Measurements from ENCODE around the gene METTL24. TPM values are rescaled to one million over a fixed set of nuclear protein-coding genes. Genes with fewer than 3 reads are reported as not detected.
"Not testable (repeated sequence)": the region's sequence is repeated elsewhere in the genome, so short reads cannot be mapped to it uniquely, and the experiment has no call there.

The METTL24 gene
- total and polyA plus RNA-seq, 2 experiments from 2014 or later = 4.3 to 7.7 TPM

GRCh38 chr6:110250058-110250457 is 108.1 kb downstream of the METTL24 start:
- DNase-seq (ENCODE audit: low read depth in 1 of 2, low spot score in 1 of 2) = no peak
- Histone ChIP-seq H3K27ac (no peak overlapping the region), H3K9me3 (ENCODE audit: low read depth) (no peaks in the 10 kb centered on the region), H3K4me3 (no peak overlapping the region), H3K27me3 (no peaks in the 10 kb centered on the region), H3K4me1 (ENCODE audit: low read depth) (no peaks in the 10 kb centered on the region), H3K36me3 (no peaks in the 10 kb centered on the region)
- TF ChIP-seq, protein P1, sequence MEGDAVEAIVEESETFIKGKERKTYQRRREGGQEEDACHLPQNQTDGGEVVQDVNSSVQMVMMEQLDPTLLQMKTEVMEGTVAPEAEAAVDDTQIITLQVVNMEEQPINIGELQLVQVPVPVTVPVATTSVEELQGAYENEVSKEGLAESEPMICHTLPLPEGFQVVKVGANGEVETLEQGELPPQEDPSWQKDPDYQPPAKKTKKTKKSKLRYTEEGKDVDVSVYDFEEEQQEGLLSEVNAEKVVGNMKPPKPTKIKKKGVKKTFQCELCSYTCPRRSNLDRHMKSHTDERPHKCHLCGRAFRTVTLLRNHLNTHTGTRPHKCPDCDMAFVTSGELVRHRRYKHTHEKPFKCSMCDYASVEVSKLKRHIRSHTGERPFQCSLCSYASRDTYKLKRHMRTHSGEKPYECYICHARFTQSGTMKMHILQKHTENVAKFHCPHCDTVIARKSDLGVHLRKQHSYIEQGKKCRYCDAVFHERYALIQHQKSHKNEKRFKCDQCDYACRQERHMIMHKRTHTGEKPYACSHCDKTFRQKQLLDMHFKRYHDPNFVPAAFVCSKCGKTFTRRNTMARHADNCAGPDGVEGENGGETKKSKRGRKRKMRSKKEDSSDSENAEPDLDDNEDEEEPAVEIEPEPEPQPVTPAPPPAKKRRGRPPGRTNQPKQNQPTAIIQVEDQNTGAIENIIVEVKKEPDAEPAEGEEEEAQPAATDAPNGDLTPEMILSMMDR (IDR thresholded peaks at IDR 0.05; ENCODE audit: low read depth, low read length) = no peak

DNA sequence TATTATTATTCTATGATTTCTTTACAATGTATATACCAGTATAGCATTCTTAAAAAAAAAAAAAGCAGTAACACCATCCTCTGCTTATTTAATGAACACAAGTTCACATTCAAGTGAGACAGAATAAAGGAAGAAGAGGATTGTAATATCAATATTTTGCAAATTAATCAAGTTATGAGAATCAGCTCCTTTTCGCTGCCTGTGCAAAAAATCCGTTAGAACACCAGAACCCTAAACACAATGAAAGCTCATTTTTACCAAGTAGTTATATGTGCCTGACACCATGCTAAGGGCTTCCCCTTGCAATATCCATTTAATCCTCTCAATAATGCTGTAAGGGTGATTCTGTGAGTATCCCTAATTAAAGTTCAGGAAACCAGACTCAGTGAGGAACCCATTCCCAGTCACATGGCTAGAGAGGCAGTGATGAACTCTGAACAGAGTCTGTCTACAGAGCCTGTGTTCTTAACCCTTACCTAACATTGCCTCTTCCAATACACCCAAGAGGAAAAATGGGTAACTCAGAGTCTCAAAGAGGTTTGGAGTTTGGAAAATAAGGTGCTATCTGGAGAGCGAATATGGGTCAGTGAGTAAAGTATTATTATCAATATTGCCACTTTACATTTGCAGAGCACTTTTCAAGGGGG is 111.1 kb downstream of the METTL24 start:
- no peak for DNase-seq (ENCODE audit: low read depth in 1 of 2, low spot score in 1 of 2)
- Histone ChIP-seq H3K27ac (no peak overlapping the region), H3K4me3 (no peak overlapping the region), H3K27me3 (no peaks in the 10 kb centered on the region), H3K4me1 (ENCODE audit: low read depth) (no peaks in the 10 kb centered on the region), H3K9me3 (ENCODE audit: low read depth) (no peaks in the 10 kb centered on the region), H3K36me3 (no peaks in the 10 kb centered on the region)
- TF ChIP-seq, protein P1 (IDR thresholded peaks at IDR 0.05; ENCODE audit: low read depth, low read length) = no peak

DNA sequence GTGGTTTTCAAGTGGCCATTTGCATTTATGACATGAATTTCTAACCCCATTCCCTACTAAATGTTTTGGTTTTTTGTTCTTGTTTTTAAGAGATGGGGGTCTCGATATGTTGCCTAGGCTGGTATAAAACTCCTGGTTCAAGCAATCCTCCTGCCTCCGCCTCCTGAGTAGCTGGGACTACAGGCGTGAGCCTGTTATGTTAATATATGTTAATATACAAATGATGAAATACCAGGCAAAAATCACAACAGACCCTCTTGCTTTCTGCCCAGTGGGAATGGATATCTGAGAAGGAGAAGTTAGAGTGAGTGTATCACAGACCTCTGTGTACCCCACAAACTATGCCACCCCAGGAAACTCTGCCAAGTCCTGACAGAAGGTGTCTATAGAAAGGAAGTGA is 111.8 kb downstream of the METTL24 start:
- H3K27ac ChIP-seq = no peak overlapping the region
- no peak overlapping the region for H3K4me3 ChIP-seq
- no peaks in the 10 kb centered on the region for H3K36me3 ChIP-seq
- no peak for DNase-seq (ENCODE audit: low read depth in 1 of 2, low spot score in 1 of 2)
- no peaks in the 10 kb centered on the region for H3K9me3 ChIP-seq (ENCODE audit: low read depth)
- TF ChIP-seq, protein P1 (IDR thresholded peaks at IDR 0.05; ENCODE audit: low read depth, low read length) = no peak
- H3K27me3 ChIP-seq = no peaks in the 10 kb centered on the region
- H3K4me1 ChIP-seq (ENCODE audit: low read depth) = no peaks in the 10 kb centered on the region

DNA sequence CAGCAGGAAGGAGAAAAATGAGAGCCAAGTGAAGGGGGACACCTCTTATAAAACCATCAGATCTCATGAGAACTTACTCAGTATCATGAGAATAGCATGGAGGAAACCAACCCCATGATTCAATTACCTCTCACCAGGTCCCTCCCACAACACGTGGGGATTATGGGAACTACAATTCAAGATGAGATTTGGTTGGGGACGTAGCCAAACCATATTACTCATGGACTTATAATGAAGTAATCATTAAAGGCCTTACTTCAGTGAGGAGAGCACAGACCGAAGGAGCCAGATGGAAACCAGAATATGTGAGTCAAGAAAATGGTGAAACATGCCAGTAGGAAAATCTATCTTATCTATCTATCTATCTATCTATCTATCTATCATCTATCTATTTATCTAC is 113.5 kb downstream of the METTL24 start:
- H3K27ac ChIP-seq; H3K4me1 ChIP-seq (ENCODE audit: low read depth); H3K27me3 ChIP-seq; H3K9me3 ChIP-seq (ENCODE audit: low read depth); H3K36me3 ChIP-seq; H3K4me3 ChIP-seq; DNase-seq (ENCODE audit: low read depth in 1 of 2, low spot score in 1 of 2): not testable (repeated sequence)

DNA sequence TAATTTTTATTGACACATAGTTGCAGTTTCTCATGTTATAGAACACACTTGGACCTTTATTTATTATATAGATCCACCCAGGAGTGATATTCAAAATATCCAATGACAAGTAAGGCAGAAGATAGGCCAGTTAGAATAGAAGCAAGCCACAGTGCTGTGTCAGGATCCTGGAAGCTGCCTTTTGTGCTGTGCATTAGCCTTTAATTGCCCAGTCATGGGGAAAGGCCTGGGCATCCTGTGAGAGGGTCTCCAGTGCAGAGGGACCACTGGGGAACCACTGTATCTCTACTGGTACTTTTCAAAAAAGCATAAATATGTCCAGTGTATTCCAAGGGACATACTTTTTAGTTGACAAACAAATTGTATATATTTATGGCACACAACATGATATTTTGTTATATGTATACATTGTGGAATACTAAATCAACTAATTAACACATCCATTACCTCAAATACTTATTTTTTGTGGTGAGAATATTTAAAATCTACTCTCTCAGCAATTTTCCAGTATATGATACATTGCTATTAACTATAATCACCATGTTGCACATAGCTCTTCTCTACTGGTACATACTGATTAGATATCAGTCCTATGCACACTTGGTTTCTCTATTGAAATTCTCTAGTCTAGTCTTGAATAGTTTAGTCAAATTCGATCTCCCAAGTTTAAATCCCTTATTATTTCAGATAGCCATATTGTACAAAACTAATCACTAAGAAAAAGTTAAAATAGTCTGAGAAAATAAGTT is 118.4 kb downstream of the METTL24 start:
- H3K36me3 ChIP-seq = no peaks in the 10 kb centered on the region
- no peak for DNase-seq (ENCODE audit: low read depth in 1 of 2, low spot score in 1 of 2)
- TF ChIP-seq, protein P1 (IDR thresholded peaks at IDR 0.05; ENCODE audit: low read depth, low read length) = no peak
- no peaks in the 10 kb centered on the region for H3K27me3 ChIP-seq
- no peak overlapping the region for H3K27ac ChIP-seq
- H3K4me1 ChIP-seq (ENCODE audit: low read depth) = no peaks in the 10 kb centered on the region
- H3K9me3 ChIP-seq (ENCODE audit: low read depth) = no peaks in the 10 kb centered on the region
- no peak overlapping the region for H3K4me3 ChIP-seq

DNA sequence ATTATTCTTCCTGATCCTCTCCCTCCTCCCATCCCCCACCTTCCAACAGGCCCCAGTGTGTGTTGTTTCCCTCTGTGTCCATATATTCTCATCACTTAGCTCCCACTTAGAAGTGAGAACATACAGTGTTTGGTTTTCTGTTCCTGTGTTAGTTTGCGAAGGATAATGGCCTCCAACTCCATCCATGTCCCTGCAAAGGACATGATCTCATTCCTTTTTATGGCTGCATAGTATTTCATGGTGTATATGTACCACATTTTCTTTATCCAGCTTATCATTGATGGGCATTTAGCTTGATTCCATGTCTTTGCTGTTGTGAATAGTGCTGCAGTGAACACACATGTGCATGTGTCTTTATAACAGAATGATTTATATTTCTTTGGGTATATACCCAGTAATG is 122.1 kb downstream of the METTL24 start:
- H3K4me1 ChIP-seq (ENCODE audit: low read depth); H3K9me3 ChIP-seq (ENCODE audit: low read depth); H3K27ac ChIP-seq; H3K4me3 ChIP-seq; H3K36me3 ChIP-seq; DNase-seq (ENCODE audit: low read depth in 1 of 2, low spot score in 1 of 2); H3K27me3 ChIP-seq: not testable (repeated sequence)
